Measurements from ENCODE around the gene AHCYL2. TPM values are rescaled to one million over a fixed set of nuclear protein-coding genes. Genes with fewer than 3 reads are reported as not detected.

The AHCYL2 gene
- total RNA-seq, 1 experiment from 2014 or later: 23.2 TPM

GRCh38 chr7:129186749-129187260 lies 38.0 kb upstream of the AHCYL2 start:
- H3K56ac ChIP-seq (ENCODE audit: insufficient read length, low read depth, low read length): no peak overlapping the region
- H3K27me3 ChIP-seq (ENCODE audit: insufficient read depth, low read length): peaks cover 3% of the 10 kb centered on the region; the same call in 1 of the 2 replicates
- Mint-ChIP-seq H3K36me3 (ENCODE audit: insufficient read depth in 1 of 3, low read depth in 3 of 3) (peaks cover under 1 to 2% (median 1%) of the 10 kb centered on the region in 3 experiments; a peak in 3 of 7 replicates), H3K4me3 (no peak overlapping the region), H3K9me3 (0 out of 5 replicates have a peak, but pooled peaks cover 0 to 2% of the 10 kb centered on the region in 2 experiments), H3K27ac (no peak overlapping the region; a peak in 1 of 7 replicates), H3K27me3 (ENCODE audit: low read depth) (peaks cover 23% of the 10 kb centered on the region), H3K4me1 (peaks cover 27 to 30% of the 10 kb centered on the region in 2 experiments)
- no peak overlapping the region for H3K14ac ChIP-seq (ENCODE audit: insufficient read depth, low read length)
- no peak overlapping the region for H4K8ac ChIP-seq (replicated peaks; ENCODE audit: insufficient read length, low read depth, low read length)
- no peaks in the 10 kb centered on the region; the same call in none of the 2 replicates for H3K4me1 ChIP-seq (ENCODE audit: insufficient read depth, low read length)
- WGBS (ENCODE audit: extremely low coverage, insufficient read length, low lambda C conversion rate): no CpG with 5 or more reads among the region's 6 CpGs
- no peak overlapping the region for H2BK20ac ChIP-seq (ENCODE audit: low read depth, low read length, poor library complexity, severe bottlenecking)
- no peak for DNase-seq
- H3K4ac ChIP-seq (ENCODE audit: low read depth, low read length): no peak overlapping the region
- TF ChIP-seq CTCF (conservative IDR thresholded peaks at IDR 0.05): no peak
- H3K23me2 ChIP-seq (ENCODE audit: insufficient read length, low read depth, low read length, poor library complexity, severe bottlenecking): peaks cover 10% of the 10 kb centered on the region
- no peaks in the 10 kb centered on the region for H3K9me3 ChIP-seq (ENCODE audit: control insufficient read depth, low read depth, low read length)
- peaks cover 18% of the 10 kb centered on the region; the same call in 1 of the 2 replicates for H3K79me2 ChIP-seq (ENCODE audit: insufficient read depth, low read length)
- H3K27ac ChIP-seq (ENCODE audit: insufficient read length, low read depth, low read length): no peak overlapping the region
- no peak overlapping the region for H3T11ph ChIP-seq (ENCODE audit: low read length)
- no peak overlapping the region for H2AFZ ChIP-seq (ENCODE audit: low read length)
- no peaks in the 10 kb centered on the region for H4K20me1 ChIP-seq (ENCODE audit: control insufficient read depth, insufficient read depth, insufficient read length)
- H2BK12ac ChIP-seq (ENCODE audit: insufficient read length, low read depth, low read length): no peak overlapping the region
- H4K5ac ChIP-seq (ENCODE audit: insufficient read length, low read depth, low read length): no peak overlapping the region
- H3K4me2 ChIP-seq (ENCODE audit: insufficient read depth, insufficient read length, low read length): no peak overlapping the region
- H2BK5ac ChIP-seq (ENCODE audit: insufficient read length, low read length): no peak overlapping the region
- H3K18ac ChIP-seq (ENCODE audit: insufficient read length, low read depth, low read length): no peak overlapping the region
- H2BK15ac ChIP-seq (ENCODE audit: low read depth, low read length): no peak overlapping the region
- no peak overlapping the region for H3K23ac ChIP-seq (ENCODE audit: insufficient read length, low read depth, low read length)
- no peak overlapping the region for H4K91ac ChIP-seq (ENCODE audit: insufficient read length, low read depth, low read length)
- H3K9ac ChIP-seq (ENCODE audit: extremely low read depth, insufficient read length, low read length): no peak overlapping the region
- H2BK120ac ChIP-seq (ENCODE audit: low read depth, low read length, poor library complexity, severe bottlenecking): no peak overlapping the region
- no peak overlapping the region for H2AK5ac ChIP-seq (ENCODE audit: insufficient read length, low read length)
- H3K79me1 ChIP-seq (ENCODE audit: insufficient read depth, low read depth, low read length, poor library complexity, severe bottlenecking): peaks cover 6% of the 10 kb centered on the region

Data from H9 (cell line).